Measurements from ENCODE around the gene RTEL1.
A peak's percentile ranks its signal among the peaks of the same experiment; 100 is the strongest.

Gene RTEL1

DNA sequence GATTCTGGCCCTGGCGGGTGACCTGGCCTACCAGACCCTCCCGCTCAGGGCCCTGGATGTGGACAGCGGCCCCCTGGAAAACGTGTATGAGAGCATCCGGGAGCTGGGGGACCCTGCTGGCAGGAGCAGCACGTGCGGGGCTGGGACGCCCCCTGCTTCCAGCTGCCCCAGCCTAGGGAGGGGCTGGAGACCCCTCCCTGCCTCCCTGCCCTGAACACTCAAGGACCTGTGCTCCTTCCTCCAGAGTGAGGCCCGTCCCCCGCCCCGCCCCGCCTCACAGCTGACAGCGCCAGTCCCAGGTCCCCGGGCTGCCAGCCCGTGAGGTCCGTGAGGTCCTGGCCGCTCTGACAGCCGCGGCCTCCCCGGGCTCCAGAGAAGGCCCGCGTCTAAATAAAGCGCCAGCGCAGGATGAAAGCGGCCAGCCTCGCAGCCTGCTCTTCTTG lies 80.6 kb downstream of the RTEL1 start:
- no peak for TF ChIP-seq CTCF (IDR thresholded peaks at IDR 0.05; ENCODE audit: low read depth, low read length)
- in situ Hi-C loops (cut with HindIII; ENCODE audit: low sequenced_read_pairs) = no loop called here
- peak; percentile 28 for DNase-seq (ENCODE audit: low read depth, low spot score)
- no peak overlapping the region for H3K4me3 ChIP-seq (ENCODE audit: low read depth, low read length)

- peak; percentile 47 for DNase-seq (ENCODE audit: low read depth, low spot score)
Observed at GRCh38 chr20:63739130-63740069, 81.3 kb downstream of the RTEL1 start, which contains the start of gene SLC2A4RG. TSS of gene SLC2A4RG (plus strand) at chr20:63739776. CDS start at chr20:63739913, 137 bp downstream.

GRCh38 chr20:63740070-63740626 lies 82.0 kb downstream of the RTEL1 start:
- TF ChIP-seq CTCF (IDR thresholded peaks at IDR 0.05; ENCODE audit: low read depth, low read length) = no peak
- peak; percentile 25 for DNase-seq (ENCODE audit: low read depth, low spot score)
- in situ Hi-C loops (cut with HindIII; ENCODE audit: low sequenced_read_pairs) = no loop called here
- peak overlapping the region; percentile 69 for H3K4me3 ChIP-seq (ENCODE audit: low read depth, low read length)

More at GRCh38 chr20:63739130-63740069, 81.3 kb downstream of the RTEL1 start, which contains the start of gene SLC2A4RG:
- TF ChIP-seq CTCF (IDR thresholded peaks at IDR 0.05; ENCODE audit: low read depth, low read length) = no peak
- peak within 1 kb of the TSS; percentile 69 for H3K4me3 ChIP-seq (ENCODE audit: low read depth, low read length)
- in situ Hi-C loops (cut with HindIII; ENCODE audit: low sequenced_read_pairs) = no loop called here

DNA sequence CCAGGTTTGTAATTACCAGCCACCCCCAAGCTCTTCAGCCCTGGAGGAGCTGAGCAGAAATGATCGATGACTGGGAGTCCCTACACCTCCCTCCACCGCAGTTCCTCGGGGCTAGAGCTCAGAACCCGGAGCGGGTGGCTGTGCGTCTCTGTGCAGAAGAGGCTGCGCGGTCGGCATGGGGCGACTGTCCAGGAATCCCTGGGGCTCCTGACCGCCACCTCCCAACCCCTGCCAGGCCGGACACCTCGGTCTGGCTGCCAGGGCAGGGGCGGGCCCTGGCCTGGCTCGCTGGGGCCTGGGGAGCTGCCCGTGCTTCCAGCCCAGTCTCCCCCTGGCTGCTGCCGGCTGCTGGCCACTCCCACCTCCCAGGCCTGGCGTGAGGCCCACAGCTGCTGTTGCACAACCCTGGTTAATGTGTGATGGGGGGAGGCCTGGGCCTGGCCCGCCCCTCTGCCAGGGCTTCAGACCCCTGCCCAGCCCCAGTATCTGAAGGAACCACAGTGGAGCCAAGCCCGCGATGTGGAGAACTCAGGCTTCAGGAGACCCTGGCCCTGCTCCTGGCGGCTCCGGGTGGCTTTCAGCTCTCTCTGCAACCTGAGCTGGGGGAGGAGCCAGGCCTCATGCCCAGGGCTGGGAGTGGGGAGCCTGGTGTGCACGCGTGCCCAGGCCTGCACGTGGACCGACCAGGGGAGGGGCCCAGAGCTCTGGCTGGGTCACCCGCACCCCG lies 82.7 kb downstream of the RTEL1 start:
- H3K4me3 ChIP-seq (ENCODE audit: low read depth, low read length) = peak overlapping the region; percentile 69
- in situ Hi-C loops (cut with HindIII; ENCODE audit: low sequenced_read_pairs) = no loop called here
- TF ChIP-seq CTCF (IDR thresholded peaks at IDR 0.05; ENCODE audit: low read depth, low read length) = peak; percentile 26
- peak; percentile 91 for DNase-seq (ENCODE audit: low read depth, low spot score)

GRCh38 chr20:63741354-63741675 lies 83.2 kb downstream of the RTEL1 start:
- no peak for DNase-seq (ENCODE audit: low read depth, low spot score)

More at GRCh38 chr20:63741354-63741675, 83.2 kb downstream of the RTEL1 start:
- in situ Hi-C loops (cut with HindIII; ENCODE audit: low sequenced_read_pairs) = no loop called here
- peak overlapping the region; percentile 69 for H3K4me3 ChIP-seq (ENCODE audit: low read depth, low read length)
- TF ChIP-seq CTCF (IDR thresholded peaks at IDR 0.05; ENCODE audit: low read depth, low read length) = no peak
